HEK293 (cell line): Measurements from ENCODE around the gene EEFSEC.

Source experiments
- CTCF ChIA-PET: fragments of 350-600 bp; formaldehyde crosslinking; extraction: SDS; loops from one replicate; lab custom pipeline; 2021; ENCODE audit warnings: antibody characterized with exemption; lab: Yijun Ruan, JAX
- POLR2A ChIA-PET: fragments of 300-600 bp; formaldehyde crosslinking; extraction: SDS; loops from one replicate; lab custom pipeline; 2020; ENCODE audit warnings: antibody characterized with exemption, inconsistent platforms; lab: Yijun Ruan, JAX
- H3K27ac ChIP-seq: fragments of 200-500 bp; sonication (Bioruptor generic); 2 replicates; pipeline ENCODE4 v1.5.1; 2014; ENCODE audit warnings: low read depth, low read length, control low read depth, inconsistent platforms; ENCODE audit errors: extremely low read depth
- H3K36me3 ChIP-seq, 2 experiments: fragments of 200-500 bp in 1 of 2; sonication (Bioruptor generic) in 1 of 2; 1 replicate in 1 of 2; 2 replicates in 1 of 2; pipeline ENCODE4 v1.5.1; 2014 to 2017; ENCODE audit warnings: inconsistent platforms in 2 of 2, low read length in 2 of 2; ENCODE audit not compliant: control insufficient read depth in 2 of 2, insufficient read depth in 1 of 2
- H3K4me1 ChIP-seq: fragments of 200-500 bp; sonication (Bioruptor generic); 2 replicates; pipeline ENCODE4 v1.5.1; 2014; ENCODE audit warnings: mild to moderate bottlenecking, low read length, inconsistent platforms; ENCODE audit not compliant: control insufficient read depth, insufficient read depth
- H3K4me3 ChIP-seq: 2 replicates; pipeline ENCODE4 v1.5.1; 2011; ENCODE audit warnings: low read depth, mild to moderate bottlenecking, control low read depth, low read length, moderate library complexity
- H3K9me3 ChIP-seq: fragments of 200-500 bp; sonication (Bioruptor generic); 2 replicates; pipeline ENCODE4 v1.5.1; 2014; ENCODE audit warnings: low read depth, low read length, inconsistent platforms; ENCODE audit not compliant: control insufficient read depth, insufficient read depth
- AEBP2 ChIP-seq: fragments of 450-650 bp; formaldehyde crosslinking; IDR thresholded peaks from 2 replicates; pipeline ENCODE4 v1.5.1; 2016; ENCODE audit warnings: missing biosample characterization, missing genetic modification characterization, borderline replicate concordance
- PRDM2 ChIP-seq: fragments of 450-650 bp; formaldehyde crosslinking; IDR thresholded peaks from 2 replicates; pipeline ENCODE4 v1.5.1; 2016; ENCODE audit warnings: missing biosample characterization, missing genetic modification characterization, borderline replicate concordance
- ZNF10 ChIP-seq: fragments of 450-650 bp; formaldehyde crosslinking; IDR thresholded peaks from 2 replicates; pipeline ENCODE4 v1.5.1; 2017; ENCODE audit warnings: missing biosample characterization, missing genetic modification characterization
- ZNF2 ChIP-seq: fragments of 450-650 bp; formaldehyde crosslinking; IDR thresholded peaks from 2 replicates; pipeline ENCODE4 v1.5.1; 2016; ENCODE audit warnings: missing biosample characterization, missing genetic modification characterization
- ZNF560 ChIP-seq: fragments of 450-650 bp; formaldehyde crosslinking; IDR thresholded peaks from 2 replicates; pipeline ENCODE4 v1.5.1; 2017; ENCODE audit warnings: missing biosample characterization, missing genetic modification characterization, borderline replicate concordance
- ZNF654 ChIP-seq: fragments of 450-650 bp; formaldehyde crosslinking; IDR thresholded peaks from 2 replicates; pipeline ENCODE4 v1.5.1; 2016; ENCODE audit warnings: low read depth, missing biosample characterization, missing genetic modification characterization
- TF ChIP-seq, protein P1 (sequence below): fragments of 450-650 bp; formaldehyde crosslinking; IDR thresholded peaks from 2 replicates; pipeline ENCODE4 v1.5.1; 2016; ENCODE audit warnings: missing biosample characterization, missing genetic modification characterization
- TF ChIP-seq, protein P2 (sequence below): fragments of 450-650 bp; formaldehyde crosslinking; IDR thresholded peaks from 2 replicates; pipeline ENCODE4 v1.5.1; 2016; ENCODE audit warnings: missing biosample characterization, missing genetic modification characterization

EEFSEC gene

GRCh38 chr3:128226186-128226725, 73.0 kb downstream of the EEFSEC start (continued):
- no peak for TF ChIP-seq PRDM2 (tag by site-specific recombination)
- TF ChIP-seq ZNF10 (tag by site-specific recombination), result no peak

GRCh38 chr3:128226795-128227395, 73.6 kb downstream of the EEFSEC start:
- no peak overlapping the region for H3K27ac ChIP-seq
- TF ChIP-seq, protein P1, sequence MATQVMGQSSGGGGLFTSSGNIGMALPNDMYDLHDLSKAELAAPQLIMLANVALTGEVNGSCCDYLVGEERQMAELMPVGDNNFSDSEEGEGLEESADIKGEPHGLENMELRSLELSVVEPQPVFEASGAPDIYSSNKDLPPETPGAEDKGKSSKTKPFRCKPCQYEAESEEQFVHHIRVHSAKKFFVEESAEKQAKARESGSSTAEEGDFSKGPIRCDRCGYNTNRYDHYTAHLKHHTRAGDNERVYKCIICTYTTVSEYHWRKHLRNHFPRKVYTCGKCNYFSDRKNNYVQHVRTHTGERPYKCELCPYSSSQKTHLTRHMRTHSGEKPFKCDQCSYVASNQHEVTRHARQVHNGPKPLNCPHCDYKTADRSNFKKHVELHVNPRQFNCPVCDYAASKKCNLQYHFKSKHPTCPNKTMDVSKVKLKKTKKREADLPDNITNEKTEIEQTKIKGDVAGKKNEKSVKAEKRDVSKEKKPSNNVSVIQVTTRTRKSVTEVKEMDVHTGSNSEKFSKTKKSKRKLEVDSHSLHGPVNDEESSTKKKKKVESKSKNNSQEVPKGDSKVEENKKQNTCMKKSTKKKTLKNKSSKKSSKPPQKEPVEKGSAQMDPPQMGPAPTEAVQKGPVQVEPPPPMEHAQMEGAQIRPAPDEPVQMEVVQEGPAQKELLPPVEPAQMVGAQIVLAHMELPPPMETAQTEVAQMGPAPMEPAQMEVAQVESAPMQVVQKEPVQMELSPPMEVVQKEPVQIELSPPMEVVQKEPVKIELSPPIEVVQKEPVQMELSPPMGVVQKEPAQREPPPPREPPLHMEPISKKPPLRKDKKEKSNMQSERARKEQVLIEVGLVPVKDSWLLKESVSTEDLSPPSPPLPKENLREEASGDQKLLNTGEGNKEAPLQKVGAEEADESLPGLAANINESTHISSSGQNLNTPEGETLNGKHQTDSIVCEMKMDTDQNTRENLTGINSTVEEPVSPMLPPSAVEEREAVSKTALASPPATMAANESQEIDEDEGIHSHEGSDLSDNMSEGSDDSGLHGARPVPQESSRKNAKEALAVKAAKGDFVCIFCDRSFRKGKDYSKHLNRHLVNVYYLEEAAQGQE (tag by site-specific recombination), result 0 out of 2 replicates have a peak, but pooled peaks have one; percentile 31
- peak; percentile 33 for TF ChIP-seq ZNF654 (tag by site-specific recombination)
- TF ChIP-seq, protein P2, sequence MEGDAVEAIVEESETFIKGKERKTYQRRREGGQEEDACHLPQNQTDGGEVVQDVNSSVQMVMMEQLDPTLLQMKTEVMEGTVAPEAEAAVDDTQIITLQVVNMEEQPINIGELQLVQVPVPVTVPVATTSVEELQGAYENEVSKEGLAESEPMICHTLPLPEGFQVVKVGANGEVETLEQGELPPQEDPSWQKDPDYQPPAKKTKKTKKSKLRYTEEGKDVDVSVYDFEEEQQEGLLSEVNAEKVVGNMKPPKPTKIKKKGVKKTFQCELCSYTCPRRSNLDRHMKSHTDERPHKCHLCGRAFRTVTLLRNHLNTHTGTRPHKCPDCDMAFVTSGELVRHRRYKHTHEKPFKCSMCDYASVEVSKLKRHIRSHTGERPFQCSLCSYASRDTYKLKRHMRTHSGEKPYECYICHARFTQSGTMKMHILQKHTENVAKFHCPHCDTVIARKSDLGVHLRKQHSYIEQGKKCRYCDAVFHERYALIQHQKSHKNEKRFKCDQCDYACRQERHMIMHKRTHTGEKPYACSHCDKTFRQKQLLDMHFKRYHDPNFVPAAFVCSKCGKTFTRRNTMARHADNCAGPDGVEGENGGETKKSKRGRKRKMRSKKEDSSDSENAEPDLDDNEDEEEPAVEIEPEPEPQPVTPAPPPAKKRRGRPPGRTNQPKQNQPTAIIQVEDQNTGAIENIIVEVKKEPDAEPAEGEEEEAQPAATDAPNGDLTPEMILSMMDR (tag by site-specific recombination), result peak; percentile 41; the same call in 1 of the 2 replicates
- TF ChIP-seq AEBP2 (tag by site-specific recombination), result no peak
- no peak for TF ChIP-seq ZNF560
- 0 out of 2 replicates have a peak, but pooled peaks have one; percentile 38 for TF ChIP-seq ZNF2

More at GRCh38 chr3:128226795-128227395, 73.6 kb downstream of the EEFSEC start:
- H3K4me1 ChIP-seq, result no peaks in the 10 kb centered on the region
- no peaks in the 10 kb centered on the region for H3K36me3 ChIP-seq
- POLR2A ChIA-PET, result no interaction called here
- no peaks in the 10 kb centered on the region for H3K9me3 ChIP-seq
- CTCF ChIA-PET, result interaction anchor here (0.6 to 3.3 kb wide), 23 partner anchors 8 to 382 kb away, joined by 3 to 28 read pairs (median 3); no protein-coding TSS in a partner anchor
- H3K4me3 ChIP-seq, result no peak overlapping the region
